SK-N-SH (cell line): ENCODE measurements around the gene CENPW.

ENCODE experiments used
- CTCF ChIP-seq: fragments of 200-600 bp; sonication (generic); IDR thresholded peaks from 2 replicates; pipeline ENCODE4 v1.6.1; 2017; ENCODE audit warnings: antibody characterized with exemption, mild to moderate bottlenecking, moderate library complexity
- GABPA ChIP-seq: IDR thresholded peaks from 2 replicates; pipeline ENCODE4 v1.4.0; 2012; ENCODE audit warnings: low read depth, mild to moderate bottlenecking
- NFIC ChIP-seq: IDR thresholded peaks from 2 replicates; pipeline ENCODE4 v1.4.0; 2012; ENCODE audit warnings: borderline replicate concordance

- TF ChIP-seq GABPA (no peak), NFIC (no peak), CTCF (no peak)
Measured at GRCh38 chr6:126372626-126373025, 32.7 kb downstream of the CENPW start.
